Glutamatergic neuron (in vitro differentiated cells): ENCODE results near the gene EFCAB14. TPM values are rescaled to one million over a fixed set of nuclear protein-coding genes. Genes with fewer than 3 reads are reported as not detected.
"Not testable (repeated sequence)": the region's sequence is repeated elsewhere in the genome, so short reads cannot be mapped to it uniquely, and the experiment has no call there.

Source experiments
- DNase-seq: peaks from one replicate; pipeline ENCODE4 v3.0.0; 2022
- H3K27ac Mint-ChIP-seq: one replicate; pipeline ENCODE4 v1.8.0; 2020; ENCODE audit warnings: mild to moderate bottlenecking, mixed read lengths, inconsistent platforms; ENCODE audit not compliant: unreplicated experiment
- H3K27me3 Mint-ChIP-seq: one replicate; pipeline ENCODE4 v1.8.0; 2020; ENCODE audit warnings: mild to moderate bottlenecking, moderate library complexity, mixed read lengths, inconsistent platforms; ENCODE audit not compliant: unreplicated experiment
- H3K36me3 Mint-ChIP-seq: one replicate; pipeline ENCODE4 v1.8.0; 2020; ENCODE audit warnings: mild to moderate bottlenecking, mixed read lengths, inconsistent platforms; ENCODE audit not compliant: unreplicated experiment
- H3K4me1 Mint-ChIP-seq: one replicate; pipeline ENCODE4 v1.8.0; 2020; ENCODE audit warnings: mild to moderate bottlenecking, low read depth, mixed read lengths, inconsistent platforms; ENCODE audit not compliant: unreplicated experiment
- H3K4me3 Mint-ChIP-seq: one replicate; pipeline ENCODE4 v1.8.0; 2020; ENCODE audit warnings: mild to moderate bottlenecking, mixed read lengths, inconsistent platforms; ENCODE audit not compliant: unreplicated experiment
- H3K9me3 Mint-ChIP-seq: one replicate; pipeline ENCODE4 v1.8.0; 2020; ENCODE audit warnings: mild to moderate bottlenecking, moderate library complexity, mixed read lengths, inconsistent platforms; ENCODE audit not compliant: unreplicated experiment
- total RNA-seq: library from RNA; stranded (reverse); fragmentation: NEBNext Ultra II Directional; extraction: Animal tissue kit (Norgen Biotek cat#: 25700); gene quantifications from one replicate; pipeline ENCODE4 v1.2.1, GENCODE V29; 2021; ENCODE audit not compliant: unreplicated experiment
- TF ChIP-seq, protein P1 (sequence below): fragments of 200-600 bp; sonication (generic); IDR thresholded peaks from one replicate; pipeline ENCODE4 v1.5.0; 2021; ENCODE audit not compliant: partially characterized antibody, unreplicated experiment

The EFCAB14 gene
- total RNA-seq, 1 donor from 2014 or later = 18.8 TPM

DNA sequence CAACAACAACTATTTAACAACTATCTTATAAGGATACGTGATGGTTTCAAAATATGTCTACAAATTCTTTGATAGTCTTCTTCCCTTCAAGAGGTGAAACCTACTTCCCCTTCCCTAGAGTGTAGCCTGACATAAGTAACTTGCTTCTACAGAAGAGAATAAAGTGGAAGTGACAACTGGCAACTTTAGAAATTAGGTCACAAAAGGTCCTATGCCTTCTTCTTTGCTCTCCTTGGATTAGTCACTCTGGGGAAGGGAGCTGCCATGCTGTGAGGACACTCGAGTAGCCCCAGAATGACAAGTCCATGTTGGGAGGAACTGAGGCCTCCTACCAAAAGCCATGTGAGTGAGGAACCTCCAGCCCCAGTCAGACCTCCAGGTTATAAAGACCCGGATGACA is 19.2 kb downstream of the EFCAB14 start:
- peaks cover 5% of the 10 kb centered on the region for H3K9me3 Mint-ChIP-seq
- DNase-seq = no peak
- TF ChIP-seq, protein P1, sequence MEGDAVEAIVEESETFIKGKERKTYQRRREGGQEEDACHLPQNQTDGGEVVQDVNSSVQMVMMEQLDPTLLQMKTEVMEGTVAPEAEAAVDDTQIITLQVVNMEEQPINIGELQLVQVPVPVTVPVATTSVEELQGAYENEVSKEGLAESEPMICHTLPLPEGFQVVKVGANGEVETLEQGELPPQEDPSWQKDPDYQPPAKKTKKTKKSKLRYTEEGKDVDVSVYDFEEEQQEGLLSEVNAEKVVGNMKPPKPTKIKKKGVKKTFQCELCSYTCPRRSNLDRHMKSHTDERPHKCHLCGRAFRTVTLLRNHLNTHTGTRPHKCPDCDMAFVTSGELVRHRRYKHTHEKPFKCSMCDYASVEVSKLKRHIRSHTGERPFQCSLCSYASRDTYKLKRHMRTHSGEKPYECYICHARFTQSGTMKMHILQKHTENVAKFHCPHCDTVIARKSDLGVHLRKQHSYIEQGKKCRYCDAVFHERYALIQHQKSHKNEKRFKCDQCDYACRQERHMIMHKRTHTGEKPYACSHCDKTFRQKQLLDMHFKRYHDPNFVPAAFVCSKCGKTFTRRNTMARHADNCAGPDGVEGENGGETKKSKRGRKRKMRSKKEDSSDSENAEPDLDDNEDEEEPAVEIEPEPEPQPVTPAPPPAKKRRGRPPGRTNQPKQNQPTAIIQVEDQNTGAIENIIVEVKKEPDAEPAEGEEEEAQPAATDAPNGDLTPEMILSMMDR = no peak
- no peak overlapping the region for H3K27ac Mint-ChIP-seq
- H3K4me1 Mint-ChIP-seq = no peaks in the 10 kb centered on the region
- no peaks in the 10 kb centered on the region for H3K27me3 Mint-ChIP-seq
- H3K36me3 Mint-ChIP-seq = peaks cover 7% of the 10 kb centered on the region
- H3K4me3 Mint-ChIP-seq = no peak overlapping the region

DNA sequence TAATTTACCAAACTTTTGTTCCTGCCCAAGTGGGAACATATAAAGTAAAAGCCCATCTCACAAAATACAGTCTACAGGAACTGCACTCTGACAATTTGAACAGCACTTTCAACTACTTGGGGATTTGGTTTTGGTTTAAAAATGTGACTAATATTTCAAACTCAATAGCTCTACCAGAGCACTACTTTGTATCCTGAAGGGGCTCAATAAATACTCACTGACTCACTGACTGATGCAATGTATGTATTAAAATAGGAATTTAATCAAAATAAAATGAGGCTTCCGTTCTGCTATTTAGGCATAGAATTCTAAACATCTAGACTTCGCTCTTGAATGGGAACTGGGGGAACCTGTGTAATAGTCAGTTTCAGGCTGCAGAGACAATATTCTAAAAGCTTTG is 21.9 kb downstream of the EFCAB14 start:
- Mint-ChIP-seq H3K4me1 (peaks cover 3% of the 10 kb centered on the region), H3K4me3 (no peak overlapping the region), H3K27me3 (no peaks in the 10 kb centered on the region), H3K9me3 (peaks cover 5% of the 10 kb centered on the region), H3K36me3 (peaks cover 7% of the 10 kb centered on the region), H3K27ac (no peak overlapping the region)
- no peak for DNase-seq
- TF ChIP-seq, protein P1 = no peak

DNA sequence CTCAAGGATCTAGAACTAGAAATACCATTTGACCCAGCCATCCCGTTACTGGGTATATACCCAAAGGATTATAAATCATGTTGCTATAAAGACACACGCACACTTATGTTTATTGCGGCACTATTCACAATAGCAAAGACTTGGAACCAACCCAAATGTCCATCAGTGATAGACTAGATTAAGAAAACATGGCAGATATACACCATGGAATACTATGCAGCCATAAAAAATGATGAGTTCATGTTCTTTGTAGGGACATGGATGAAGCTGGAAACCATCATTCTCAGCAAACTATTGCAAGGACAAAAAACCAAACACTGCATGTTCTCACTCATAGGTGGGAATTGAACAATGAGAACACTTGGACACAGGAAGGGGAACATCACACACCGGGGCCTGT is 24.2 kb downstream of the EFCAB14 start:
- not testable (repeated sequence) for H3K4me3 Mint-ChIP-seq, H3K27ac Mint-ChIP-seq, H3K9me3 Mint-ChIP-seq, H3K4me1 Mint-ChIP-seq, H3K36me3 Mint-ChIP-seq, H3K27me3 Mint-ChIP-seq, DNase-seq

DNA sequence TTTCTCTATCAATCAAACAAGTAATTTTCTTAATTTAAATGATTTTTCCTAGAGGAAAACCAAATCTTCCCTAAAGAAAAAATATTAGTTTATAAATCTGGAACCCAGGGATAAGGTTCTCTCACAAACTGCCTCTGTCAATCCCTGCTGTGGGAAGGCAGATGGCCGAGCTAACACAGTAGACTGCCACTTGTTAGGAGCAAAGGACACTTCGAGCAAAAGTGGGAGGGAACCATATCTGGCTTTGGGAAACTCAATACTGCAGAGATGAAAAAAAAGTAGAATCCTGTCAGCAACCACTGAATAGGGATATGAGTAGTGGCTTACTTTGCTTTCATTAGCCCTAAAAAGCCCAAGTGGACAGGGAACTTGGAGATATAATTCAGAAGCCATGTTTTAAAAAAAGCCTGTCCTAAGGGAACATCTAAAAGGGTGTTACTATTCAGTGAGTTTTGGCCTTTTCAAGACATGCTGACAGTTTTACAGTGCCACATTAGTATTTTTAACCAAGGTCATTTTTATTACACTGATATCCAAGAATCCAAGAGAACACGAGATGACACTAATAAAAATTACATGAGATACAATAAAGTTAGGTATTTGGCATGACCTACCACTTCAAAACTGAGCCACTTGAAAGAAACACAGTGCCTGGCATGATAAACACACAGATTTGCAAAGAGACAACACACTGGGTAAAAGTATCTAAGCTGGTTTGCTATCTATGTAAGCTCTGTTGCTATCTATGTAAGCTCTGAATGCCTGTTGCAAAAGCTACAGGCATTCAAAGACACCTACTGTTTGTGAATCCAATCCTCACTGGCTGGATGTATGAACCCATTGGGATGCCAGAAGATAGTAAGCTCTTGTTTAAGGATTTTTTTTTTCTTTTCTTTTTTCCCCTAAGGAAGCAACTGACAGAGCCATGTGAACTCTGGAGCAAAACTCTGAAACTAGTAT is 25.8 kb downstream of the EFCAB14 start:
- Mint-ChIP-seq H3K4me3 (no peak overlapping the region), H3K9me3 (peaks cover 7% of the 10 kb centered on the region), H3K27ac (no peak overlapping the region), H3K4me1 (peaks cover 3% of the 10 kb centered on the region), H3K27me3 (no peaks in the 10 kb centered on the region), H3K36me3 (peaks cover 7% of the 10 kb centered on the region)
- TF ChIP-seq, protein P1 = no peak
- DNase-seq = no peak

DNA sequence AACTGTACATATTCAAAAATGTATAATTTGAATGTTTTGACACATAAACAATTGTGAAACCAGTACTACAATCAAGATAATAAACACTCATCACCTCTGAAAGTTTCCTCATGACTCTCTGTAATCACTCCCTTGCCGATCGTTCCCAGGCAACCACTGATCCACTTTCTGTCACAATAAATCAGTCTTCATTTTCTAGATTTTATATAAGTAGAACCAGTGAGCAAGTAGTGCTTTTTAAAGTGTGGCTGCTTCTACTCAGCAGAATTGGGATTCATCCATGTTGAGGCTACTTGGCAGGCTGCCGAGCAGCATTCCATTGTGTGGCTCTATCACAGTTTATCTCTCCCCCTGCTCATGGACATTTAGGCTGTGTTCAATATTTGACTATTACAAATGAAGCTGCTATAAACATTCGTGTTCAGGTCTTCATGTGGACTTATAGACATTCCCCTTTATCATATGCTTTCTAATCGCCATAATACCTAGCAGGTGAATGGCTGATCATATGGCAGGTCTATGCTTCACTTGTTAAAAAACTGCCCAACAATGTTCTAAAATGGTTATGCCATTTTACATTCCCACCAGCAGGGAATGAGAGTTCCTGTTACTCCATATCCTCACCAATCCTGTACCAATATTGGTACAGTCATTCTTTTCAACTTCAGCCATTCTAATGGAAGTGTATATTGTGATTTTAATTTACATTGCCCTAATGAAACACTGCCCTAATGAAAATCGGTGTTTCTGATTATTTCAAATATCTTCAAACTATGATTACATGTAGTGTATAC is 26.7 kb downstream of the EFCAB14 start:
- no peak overlapping the region for H3K27ac Mint-ChIP-seq
- H3K4me1 Mint-ChIP-seq = peaks cover 3% of the 10 kb centered on the region
- no peak overlapping the region for H3K4me3 Mint-ChIP-seq
- H3K36me3 Mint-ChIP-seq = peaks cover 7% of the 10 kb centered on the region
- DNase-seq = no peak
- peaks cover 7% of the 10 kb centered on the region for H3K9me3 Mint-ChIP-seq
- TF ChIP-seq, protein P1 = peak; percentile 29
- no peaks in the 10 kb centered on the region for H3K27me3 Mint-ChIP-seq
